ENCODE data around the gene PACSIN1.

PACSIN1 gene

GRCh38 chr6:34562350-34562749, 96.5 kb downstream of the PACSIN1 start:
- no peak overlapping the region for H3K4me3 ChIP-seq (ENCODE audit: low read depth, low read length)
- TF ChIP-seq MYC (IDR thresholded peaks at IDR 0.05; ENCODE audit: low read depth, low read length) (no peak), POLR2A (IDR thresholded peaks at IDR 0.05; ENCODE audit: extremely low read depth, insufficient read length) (no peak), MAX (IDR thresholded peaks at IDR 0.05; ENCODE audit: low read depth, low read length) (no peak)
- TF ChIP-seq, protein P1, sequence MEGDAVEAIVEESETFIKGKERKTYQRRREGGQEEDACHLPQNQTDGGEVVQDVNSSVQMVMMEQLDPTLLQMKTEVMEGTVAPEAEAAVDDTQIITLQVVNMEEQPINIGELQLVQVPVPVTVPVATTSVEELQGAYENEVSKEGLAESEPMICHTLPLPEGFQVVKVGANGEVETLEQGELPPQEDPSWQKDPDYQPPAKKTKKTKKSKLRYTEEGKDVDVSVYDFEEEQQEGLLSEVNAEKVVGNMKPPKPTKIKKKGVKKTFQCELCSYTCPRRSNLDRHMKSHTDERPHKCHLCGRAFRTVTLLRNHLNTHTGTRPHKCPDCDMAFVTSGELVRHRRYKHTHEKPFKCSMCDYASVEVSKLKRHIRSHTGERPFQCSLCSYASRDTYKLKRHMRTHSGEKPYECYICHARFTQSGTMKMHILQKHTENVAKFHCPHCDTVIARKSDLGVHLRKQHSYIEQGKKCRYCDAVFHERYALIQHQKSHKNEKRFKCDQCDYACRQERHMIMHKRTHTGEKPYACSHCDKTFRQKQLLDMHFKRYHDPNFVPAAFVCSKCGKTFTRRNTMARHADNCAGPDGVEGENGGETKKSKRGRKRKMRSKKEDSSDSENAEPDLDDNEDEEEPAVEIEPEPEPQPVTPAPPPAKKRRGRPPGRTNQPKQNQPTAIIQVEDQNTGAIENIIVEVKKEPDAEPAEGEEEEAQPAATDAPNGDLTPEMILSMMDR (IDR thresholded peaks at IDR 0.05; ENCODE audit: low read depth, low read length), result no peak
- DNase-seq (ENCODE audit: low read depth), result no peak

- DNase-seq (ENCODE audit: low read depth), result no peak
- no peak overlapping the region for H3K4me3 ChIP-seq (ENCODE audit: low read depth, low read length)
- TF ChIP-seq, protein P1 (IDR thresholded peaks at IDR 0.05; ENCODE audit: low read depth, low read length), result no peak
- no peak for TF ChIP-seq MAX (IDR thresholded peaks at IDR 0.05; ENCODE audit: low read depth, low read length)
- no peak for TF ChIP-seq MYC (IDR thresholded peaks at IDR 0.05; ENCODE audit: low read depth, low read length)
- TF ChIP-seq POLR2A (IDR thresholded peaks at IDR 0.05; ENCODE audit: extremely low read depth, insufficient read length), result no peak
These were observed 97.1 kb downstream of the PACSIN1 start for GRCh38 chr6:34562861-34563512.

DNA sequence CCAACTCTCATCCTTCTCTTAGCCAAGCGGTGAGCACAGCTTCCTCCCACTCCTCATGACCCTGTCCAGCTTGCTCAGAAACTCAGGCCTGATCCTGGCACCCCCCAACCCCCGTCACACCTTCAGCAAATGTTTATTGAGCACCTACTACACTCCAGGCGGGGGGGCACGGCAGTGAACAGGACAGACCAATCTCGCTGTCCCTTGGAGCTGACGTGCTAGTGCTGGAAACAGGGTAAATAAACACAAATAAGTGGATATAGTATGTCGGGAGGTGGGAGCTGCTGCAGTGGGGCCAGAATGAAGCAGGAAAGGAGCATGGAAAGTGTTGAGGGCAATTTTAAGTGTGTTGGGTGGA, 97.6 kb downstream of the PACSIN1 start:
- DNase-seq (ENCODE audit: low read depth), result no peak
- H3K4me3 ChIP-seq (ENCODE audit: low read depth, low read length), result no peak overlapping the region
- TF ChIP-seq, protein P1 (IDR thresholded peaks at IDR 0.05; ENCODE audit: low read depth, low read length), result no peak
- no peak for TF ChIP-seq MAX (IDR thresholded peaks at IDR 0.05; ENCODE audit: low read depth, low read length)

DNA sequence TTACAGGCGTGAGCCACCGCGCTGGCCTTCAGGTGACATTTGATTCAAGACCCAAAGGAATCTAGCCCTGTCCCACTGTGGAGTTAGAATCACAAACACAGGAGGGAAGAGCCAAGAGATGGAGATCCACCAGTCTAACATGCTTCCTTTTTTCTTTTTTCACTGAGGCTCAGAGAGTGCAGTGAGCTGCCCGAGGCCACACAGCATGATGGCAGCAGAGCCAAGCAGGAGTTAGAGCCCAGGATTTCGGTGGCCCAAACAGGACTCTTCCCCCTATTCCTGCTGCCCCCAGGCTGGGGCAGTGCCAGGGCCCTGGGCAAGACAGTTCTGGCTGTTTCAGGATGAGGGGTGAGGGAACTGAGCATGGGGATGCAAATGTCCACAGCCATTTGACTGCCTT, 98.3 kb downstream of the PACSIN1 start:
- DNase-seq (ENCODE audit: low read depth), result no peak
- no peak overlapping the region for H3K4me3 ChIP-seq (ENCODE audit: low read depth, low read length)
- TF ChIP-seq, protein P1 (IDR thresholded peaks at IDR 0.05; ENCODE audit: low read depth, low read length), result no peak
- TF ChIP-seq MYC (IDR thresholded peaks at IDR 0.05; ENCODE audit: low read depth, low read length), result no peak
- no peak for TF ChIP-seq MAX (IDR thresholded peaks at IDR 0.05; ENCODE audit: low read depth, low read length)
- TF ChIP-seq POLR2A (IDR thresholded peaks at IDR 0.05; ENCODE audit: extremely low read depth, insufficient read length), result no peak

DNA sequence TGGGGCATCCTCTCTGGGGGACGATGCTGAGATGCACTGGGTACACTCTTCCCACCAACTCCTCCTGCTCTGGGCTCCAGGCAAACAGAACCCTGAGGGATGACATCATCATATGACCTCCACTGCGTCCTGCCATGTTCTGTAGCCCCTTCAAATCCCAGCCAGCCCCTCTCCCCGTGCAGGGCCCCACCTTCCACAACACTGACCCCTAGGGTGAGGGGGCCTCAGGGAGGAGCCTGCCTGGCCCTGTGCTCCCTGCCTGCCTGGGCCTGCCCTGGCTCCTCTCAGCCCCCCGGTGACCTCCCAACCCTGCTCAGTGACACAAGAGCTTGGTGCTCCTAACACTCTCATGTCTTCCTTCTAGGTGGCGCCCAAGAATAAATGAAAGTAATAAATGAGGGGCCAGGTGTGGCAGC, 99.9 kb downstream of the PACSIN1 start:
- TF ChIP-seq MYC (IDR thresholded peaks at IDR 0.05; ENCODE audit: low read depth, low read length) (no peak), MAX (IDR thresholded peaks at IDR 0.05; ENCODE audit: low read depth, low read length) (no peak), POLR2A (IDR thresholded peaks at IDR 0.05; ENCODE audit: extremely low read depth, insufficient read length) (no peak)
- TF ChIP-seq, protein P1 (IDR thresholded peaks at IDR 0.05; ENCODE audit: low read depth, low read length), result no peak
- no peak for DNase-seq (ENCODE audit: low read depth)

More for the DNA sequence above, 99.9 kb downstream of the PACSIN1 start:
- no peak overlapping the region for H3K4me3 ChIP-seq (ENCODE audit: low read depth, low read length)

Data from NB4 (cell line).